ENCODE measurements around the gene MAPKBP1. TPM values are rescaled to one million over a fixed set of nuclear protein-coding genes. Genes with fewer than 3 reads are reported as not detected.

MAPKBP1 gene
- polyA plus RNA-seq, 2 of the 4 experiments (the other 2 are of a cell fraction), result 2.5 to 6.1 TPM

- Histone ChIP-seq H3K4me3 (no peak overlapping the region), H3K4me1 (peaks cover 11% of the 10 kb centered on the region; the same call in 1 of the 3 replicates), H3K27ac (peak overlapping the region in 1 of 2 experiments; percentile 44; a peak in 1 of 6 replicates), H3K9me3 (no peaks in the 10 kb centered on the region), H3K4me2 (0 out of 3 replicates have a peak overlapping the region, but pooled peaks have one; percentile 22)
- ATAC-seq, result peak; percentile 44 to 50; a peak in 3 of 6 replicates
- no peak for TF ChIP-seq HDAC2 (IDR thresholded peaks at IDR 0.05)
- TF ChIP-seq BCL3 (IDR thresholded peaks at IDR 0.05), result no peak
- no peak for TF ChIP-seq POLR2A (IDR thresholded peaks at IDR 0.05; ENCODE audit: low read length)
- TF ChIP-seq CHD2 (IDR thresholded peaks at IDR 0.05; ENCODE audit: low read length, partially characterized antibody), result no peak
- peak in 1 of 2 experiments; percentile 14 for DNase-seq (ENCODE audit: low read depth in 1 of 2, low spot score in 1 of 2)
- 87% methylated on average over 5 of the region's 5 CpGs for WGBS (ENCODE audit: missing lambda C conversion rate)
- FAIRE-seq, result no peak
- CTCF ChIA-PET, result interaction anchor here (1.2 kb wide), 1 partner anchor 21 kb away, joined by 3 read pairs; no protein-coding TSS in a partner anchor
- POLR2A ChIA-PET, result no interaction called here
Observed at GRCh38 chr15:41790756-41791546, 16.7 kb downstream of the MAPKBP1 start.

GRCh38 chr15:41791547-41791937 lies 17.3 kb downstream of the MAPKBP1 start:
- H3K4me3 ChIP-seq, result no peak overlapping the region
- H3K4me1 ChIP-seq, result peaks cover 11% of the 10 kb centered on the region; the same call in 1 of the 3 replicates
- CTCF ChIA-PET, result no interaction called here
- FAIRE-seq, result no peak
- 94% methylated on average over 4 of the region's 4 CpGs for WGBS (ENCODE audit: missing lambda C conversion rate)
- POLR2A ChIA-PET, result no interaction called here
- peak overlapping the region in 1 of 2 experiments; percentile 26; a peak in 1 of 6 replicates for H3K27ac ChIP-seq
- H3K9me3 ChIP-seq, result no peaks in the 10 kb centered on the region
- H3K4me2 ChIP-seq, result no peak overlapping the region
- ATAC-seq, result no peak
- TF ChIP-seq SMC3 (IDR thresholded peaks at IDR 0.05) (no peak), BHLHE40 (IDR thresholded peaks at IDR 0.05; ENCODE audit: low read depth, low read length) (no peak), BCL3 (IDR thresholded peaks at IDR 0.05) (no peak), TP53 (CRISPR knock-in tag; IDR thresholded peaks at IDR 0.05) (no peak), USF2 (IDR thresholded peaks at IDR 0.05) (no peak), POLR2AphosphoS2 (conservative IDR thresholded peaks at IDR 0.05; ENCODE audit: low read length) (no peak)
- DNase-seq (ENCODE audit: low read depth in 1 of 2, low spot score in 1 of 2), result no peak

GRCh38 chr15:41792000-41792637 lies 17.8 kb downstream of the MAPKBP1 start:
- ATAC-seq, result no peak
- no peak overlapping the region for H3K4me2 ChIP-seq
- no peaks in the 10 kb centered on the region for H3K9me3 ChIP-seq
- ChIA-PET CTCF (interaction anchor here (1.4 to 1.5 kb wide), 2 partner anchors 12 to 19 kb away, joined by 4 to 7 read pairs; partner anchors contain the start of gene MAPKBP1), POLR2A (no interaction called here)
- no peak for TF ChIP-seq MYC (IDR thresholded peaks at IDR 0.05; ENCODE audit: borderline replicate concordance, low read length)
- no peak for TF ChIP-seq PHF8 (IDR thresholded peaks at IDR 0.05; ENCODE audit: borderline replicate concordance, low read depth)
- no peak for TF ChIP-seq GATA3 (IDR thresholded peaks at IDR 0.05; ENCODE audit: borderline replicate concordance)
- no peak for TF ChIP-seq EHF (CRISPR knock-in tag; IDR thresholded peaks at IDR 0.05)
- TF ChIP-seq MAZ (IDR thresholded peaks at IDR 0.05; ENCODE audit: borderline replicate concordance, low read depth, low read length), result no peak
- DNase-seq (ENCODE audit: low read depth in 1 of 2, low spot score in 1 of 2), result no peak
- WGBS (ENCODE audit: missing lambda C conversion rate), result 91% methylated on average over 5 of the region's 5 CpGs
- no peak overlapping the region for H3K27ac ChIP-seq
- no peak for FAIRE-seq
- H3K4me1 ChIP-seq, result peaks cover 11% of the 10 kb centered on the region; the same call in 1 of the 3 replicates
- no peak overlapping the region for H3K4me3 ChIP-seq

- POLR2A ChIA-PET, result no interaction called here
- H3K4me3 ChIP-seq, result no peak overlapping the region
- H3K4me2 ChIP-seq, result no peak overlapping the region
- H3K4me1 ChIP-seq, result peaks cover 11% of the 10 kb centered on the region; the same call in 1 of the 3 replicates
- no peak for DNase-seq (ENCODE audit: low read depth in 1 of 2, low spot score in 1 of 2)
- WGBS (ENCODE audit: missing lambda C conversion rate), result 87% methylated on average over 4 of the region's 4 CpGs
- no peak overlapping the region for H3K27ac ChIP-seq
- ATAC-seq, result no peak
- no peaks in the 10 kb centered on the region for H3K9me3 ChIP-seq
- TF ChIP-seq RCOR1 (IDR thresholded peaks at IDR 0.05; ENCODE audit: low read depth, low read length) (no peak), EP300 (IDR thresholded peaks at IDR 0.05) (no peak), MAZ (IDR thresholded peaks at IDR 0.05; ENCODE audit: borderline replicate concordance, low read depth, low read length) (no peak), HMGXB4 (CRISPR knock-in tag; IDR thresholded peaks at IDR 0.05; ENCODE audit: borderline replicate concordance) (no peak), NPAS2 (CRISPR knock-in tag; IDR thresholded peaks at IDR 0.05; ENCODE audit: borderline replicate concordance) (no peak), ZFP36 (IDR thresholded peaks at IDR 0.05; ENCODE audit: borderline replicate concordance, partially characterized antibody) (no peak), HOXB13 (CRISPR knock-in tag; IDR thresholded peaks at IDR 0.05; ENCODE audit: low read depth) (no peak), ZSCAN20 (CRISPR knock-in tag; IDR thresholded peaks at IDR 0.05) (no peak)
- no peak for FAIRE-seq
- CTCF ChIA-PET, result interaction anchor here (0.6 to 1.4 kb wide), 3 partner anchors 17 to 273 kb away, joined by 3 to 5 read pairs (median 3); no protein-coding TSS in a partner anchor
Observed at GRCh38 chr15:41794081-41794480, 19.8 kb downstream of the MAPKBP1 start.

All from A549 (cell line).